ENCODE results near the gene ARMS2. TPM values are rescaled to one million over a fixed set of nuclear protein-coding genes. Genes with fewer than 3 reads are reported as not detected.

ARMS2 gene
- total and polyA plus RNA-seq, 2 experiments from 2014 or later, result not detected

DNA sequence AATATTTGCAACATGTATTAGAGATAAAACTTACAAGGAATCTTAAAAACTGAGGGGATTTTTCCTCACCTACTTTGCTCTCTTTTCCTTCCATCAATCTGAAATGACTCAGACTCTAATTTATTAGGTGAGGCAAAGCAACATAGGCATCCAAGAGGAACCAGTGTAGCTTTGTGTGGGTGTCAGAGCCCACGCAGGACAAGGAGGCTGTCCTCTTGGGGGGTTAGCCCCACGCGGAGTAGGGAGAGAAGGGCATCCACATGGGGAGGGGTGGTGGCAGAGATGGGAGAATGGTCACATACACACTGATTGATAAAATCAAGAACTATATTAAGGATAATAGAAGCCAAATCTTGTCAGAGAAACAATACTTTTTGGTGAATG, 33.8 kb upstream of the ARMS2 start:
- H3K4me1 ChIP-seq (ENCODE audit: insufficient read depth), result no peaks in the 10 kb centered on the region
- H3K4me3 ChIP-seq, result no peak overlapping the region
- H3K79me2 ChIP-seq, result no peaks in the 10 kb centered on the region
- no peaks in the 10 kb centered on the region for H4K20me1 ChIP-seq (ENCODE audit: insufficient read depth, poor library complexity, severe bottlenecking)
- H2AFZ ChIP-seq, result no peak overlapping the region
- H3K4me2 ChIP-seq, result no peak overlapping the region
- H3K27ac ChIP-seq, result no peak overlapping the region
- H3K9me3 ChIP-seq (ENCODE audit: low read depth), result no peaks in the 10 kb centered on the region
- no peaks in the 10 kb centered on the region for H3K27me3 ChIP-seq
- DNase-seq (ENCODE audit: low spot score), result no peak
- TF ChIP-seq EZH2phosphoT487 (IDR thresholded peaks at IDR 0.05; ENCODE audit: low read depth, severe bottlenecking, unreplicated experiment), result no peak
- no peak for TF ChIP-seq CTCF (IDR thresholded peaks at IDR 0.05; ENCODE audit: poor library complexity)
- TF ChIP-seq EZH2 (IDR thresholded peaks at IDR 0.05; ENCODE audit: borderline replicate concordance), result no peak
- H3K9me2 ChIP-seq (replicated peaks; ENCODE audit: insufficient read depth), result no peaks in the 10 kb centered on the region
- 74% methylated on average over 3 of the region's 3 CpGs for WGBS (ENCODE audit: low lambda C conversion rate, missing lambda C conversion rate)
- H3K36me3 ChIP-seq (replicated peaks; ENCODE audit: insufficient read depth, low read depth), result no peaks in the 10 kb centered on the region

DNA sequence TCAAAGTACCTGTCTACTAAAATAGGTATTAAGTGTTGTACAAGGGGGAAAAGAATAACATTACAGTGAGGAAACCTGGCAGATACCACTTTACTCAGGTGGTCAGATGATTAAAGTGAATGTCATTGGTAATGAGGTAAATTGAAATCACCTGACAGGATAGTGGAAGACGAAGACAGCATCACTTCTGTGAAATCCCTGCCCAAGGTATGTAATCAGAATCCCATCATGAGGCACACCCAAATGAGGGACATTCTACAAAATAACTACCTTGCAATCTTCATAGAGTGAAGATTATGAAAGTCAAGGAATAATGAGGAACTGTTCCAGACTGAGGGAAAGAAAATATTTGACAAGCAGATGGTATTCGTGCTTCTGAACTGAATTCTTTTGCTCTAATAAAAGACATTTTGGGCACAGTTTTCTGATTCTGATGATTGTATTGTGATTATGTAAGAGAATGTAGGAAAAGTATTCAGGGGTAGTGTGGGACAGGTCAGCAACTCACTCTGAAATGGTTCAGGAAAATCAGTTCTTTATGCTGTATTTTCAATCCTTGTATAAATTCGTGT, 33.3 kb upstream of the ARMS2 start:
- H3K79me2 ChIP-seq, result no peaks in the 10 kb centered on the region
- no peak for TF ChIP-seq CTCF (IDR thresholded peaks at IDR 0.05; ENCODE audit: poor library complexity)
- TF ChIP-seq EZH2phosphoT487 (IDR thresholded peaks at IDR 0.05; ENCODE audit: low read depth, severe bottlenecking, unreplicated experiment), result no peak
- no peak for TF ChIP-seq EZH2 (IDR thresholded peaks at IDR 0.05; ENCODE audit: borderline replicate concordance)
- no peak overlapping the region for H2AFZ ChIP-seq
- H3K4me3 ChIP-seq, result no peak overlapping the region
- H3K27me3 ChIP-seq, result no peaks in the 10 kb centered on the region
- no peaks in the 10 kb centered on the region for H4K20me1 ChIP-seq (ENCODE audit: insufficient read depth, poor library complexity, severe bottlenecking)
- no peaks in the 10 kb centered on the region for H3K9me3 ChIP-seq (ENCODE audit: low read depth)
- no peaks in the 10 kb centered on the region for H3K4me1 ChIP-seq (ENCODE audit: insufficient read depth)
- DNase-seq (ENCODE audit: low spot score), result no peak
- no peak overlapping the region for H3K27ac ChIP-seq
- H3K9me2 ChIP-seq (replicated peaks; ENCODE audit: insufficient read depth), result no peaks in the 10 kb centered on the region
- no peaks in the 10 kb centered on the region for H3K36me3 ChIP-seq (replicated peaks; ENCODE audit: insufficient read depth, low read depth)
- no peak overlapping the region for H3K4me2 ChIP-seq
- WGBS (ENCODE audit: low lambda C conversion rate, missing lambda C conversion rate), result 84% methylated on average over 3 of the region's 3 CpGs

- Histone ChIP-seq H3K4me1 (ENCODE audit: insufficient read depth) (no peaks in the 10 kb centered on the region), H3K79me2 (no peaks in the 10 kb centered on the region), H3K27ac (no peak overlapping the region), H4K20me1 (ENCODE audit: insufficient read depth, poor library complexity, severe bottlenecking) (no peaks in the 10 kb centered on the region), H3K4me2 (no peak overlapping the region), H3K4me3 (no peak overlapping the region), H3K9me3 (ENCODE audit: low read depth) (no peaks in the 10 kb centered on the region), H3K36me3 (replicated peaks; ENCODE audit: insufficient read depth, low read depth) (no peaks in the 10 kb centered on the region), H3K9me2 (replicated peaks; ENCODE audit: insufficient read depth) (no peaks in the 10 kb centered on the region), H3K27me3 (no peaks in the 10 kb centered on the region), H2AFZ (no peak overlapping the region)
- DNase-seq (ENCODE audit: low spot score), result no peak
- TF ChIP-seq EZH2phosphoT487 (IDR thresholded peaks at IDR 0.05; ENCODE audit: low read depth, severe bottlenecking, unreplicated experiment) (no peak), CTCF (IDR thresholded peaks at IDR 0.05; ENCODE audit: poor library complexity) (no peak), EZH2 (IDR thresholded peaks at IDR 0.05; ENCODE audit: borderline replicate concordance) (no peak)
These were observed 32.7 kb upstream of the ARMS2 start for GRCh38 chr10:122421742-122422141.

All from hepatocyte (in vitro differentiated cells).